ENCODE data around the gene TMEM63C.

TMEM63C gene, protein sequence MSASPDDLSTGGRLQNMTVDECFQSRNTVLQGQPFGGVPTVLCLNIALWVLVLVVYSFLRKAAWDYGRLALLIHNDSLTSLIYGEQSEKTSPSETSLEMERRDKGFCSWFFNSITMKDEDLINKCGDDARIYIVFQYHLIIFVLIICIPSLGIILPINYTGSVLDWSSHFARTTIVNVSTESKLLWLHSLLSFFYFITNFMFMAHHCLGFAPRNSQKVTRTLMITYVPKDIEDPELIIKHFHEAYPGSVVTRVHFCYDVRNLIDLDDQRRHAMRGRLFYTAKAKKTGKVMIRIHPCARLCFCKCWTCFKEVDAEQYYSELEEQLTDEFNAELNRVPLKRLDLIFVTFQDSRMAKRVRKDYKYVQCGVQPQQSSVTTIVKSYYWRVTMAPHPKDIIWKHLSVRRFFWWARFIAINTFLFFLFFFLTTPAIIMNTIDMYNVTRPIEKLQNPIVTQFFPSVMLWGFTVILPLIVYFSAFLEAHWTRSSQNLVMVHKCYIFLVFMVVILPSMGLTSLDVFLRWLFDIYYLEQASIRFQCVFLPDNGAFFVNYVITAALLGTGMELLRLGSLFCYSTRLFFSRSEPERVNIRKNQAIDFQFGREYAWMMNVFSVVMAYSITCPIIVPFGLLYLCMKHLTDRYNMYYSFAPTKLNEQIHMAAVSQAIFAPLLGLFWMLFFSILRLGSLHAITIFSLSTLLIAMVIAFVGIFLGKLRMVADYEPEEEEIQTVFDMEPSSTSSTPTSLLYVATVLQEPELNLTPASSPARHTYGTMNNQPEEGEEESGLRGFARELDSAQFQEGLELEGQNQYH

DNA sequence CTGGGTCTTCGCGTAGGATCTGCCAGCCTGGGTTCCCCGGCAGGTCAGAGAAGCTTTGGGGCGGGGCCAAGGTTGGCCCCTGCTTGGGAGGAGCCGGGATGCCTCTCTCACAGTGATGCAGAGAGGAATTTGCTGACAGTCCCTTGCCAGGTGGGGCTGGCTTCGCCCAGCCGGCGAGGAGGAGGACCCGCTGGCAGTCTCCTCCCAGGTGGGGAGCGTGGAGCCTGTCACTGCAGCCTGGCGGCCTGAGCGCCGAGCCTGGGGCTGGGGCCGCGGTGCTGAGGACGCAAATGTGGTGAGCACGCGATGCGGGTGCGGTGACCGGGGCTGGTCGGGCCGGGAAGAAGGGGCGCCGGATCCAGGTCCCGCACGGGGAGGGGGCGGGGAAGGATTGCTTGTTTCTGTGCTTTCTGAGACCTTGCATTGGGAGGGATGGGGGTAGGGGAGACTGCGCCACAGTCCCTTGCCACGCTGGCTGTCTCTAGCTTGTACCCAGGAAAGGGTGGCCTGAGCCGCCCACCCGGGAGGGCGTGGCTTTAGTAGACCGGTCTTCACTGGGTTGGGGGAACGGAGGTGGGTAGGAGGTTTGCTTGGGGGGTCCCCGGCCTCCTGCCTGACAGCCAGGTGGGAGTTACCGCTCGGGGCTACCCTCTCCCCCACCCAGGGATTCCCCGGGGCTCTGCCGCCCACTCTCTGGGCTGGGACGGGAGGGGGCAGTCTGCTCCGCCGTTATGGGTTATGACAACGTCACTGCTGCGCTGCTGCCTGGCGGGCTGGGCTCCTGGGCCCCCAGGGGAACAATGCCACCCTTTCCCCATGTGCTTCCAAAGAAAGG is at the start of gene TMEM63C:
TMEM63C (plus strand) TSS at position 196 of the 835 bp plus-strand sequence. CDS start 37,016 bp downstream, outside the sequence.
- H3K4me1 ChIP-seq (ENCODE audit: control insufficient read depth, low read depth, low read length): peaks cover 7% of the 10 kb centered on the region
- no peak within 1 kb of the TSS for H3K27ac ChIP-seq (ENCODE audit: low read length)
- H3K9ac ChIP-seq (ENCODE audit: low read length): peak within 1 kb of the TSS; percentile 27
- no peaks in the 10 kb centered on the region for H3K9me3 ChIP-seq (ENCODE audit: control insufficient read depth, low read depth, low read length)
- peaks cover 10% of the 10 kb centered on the region for H3K27me3 ChIP-seq (ENCODE audit: control insufficient read depth, insufficient read depth, low read length)
- H3K4me3 ChIP-seq (ENCODE audit: low read length): peak within 1 kb of the TSS; percentile 77
- H3K36me3 ChIP-seq (ENCODE audit: control insufficient read depth, low read depth, low read length): no peaks in the 10 kb centered on the region

DNA sequence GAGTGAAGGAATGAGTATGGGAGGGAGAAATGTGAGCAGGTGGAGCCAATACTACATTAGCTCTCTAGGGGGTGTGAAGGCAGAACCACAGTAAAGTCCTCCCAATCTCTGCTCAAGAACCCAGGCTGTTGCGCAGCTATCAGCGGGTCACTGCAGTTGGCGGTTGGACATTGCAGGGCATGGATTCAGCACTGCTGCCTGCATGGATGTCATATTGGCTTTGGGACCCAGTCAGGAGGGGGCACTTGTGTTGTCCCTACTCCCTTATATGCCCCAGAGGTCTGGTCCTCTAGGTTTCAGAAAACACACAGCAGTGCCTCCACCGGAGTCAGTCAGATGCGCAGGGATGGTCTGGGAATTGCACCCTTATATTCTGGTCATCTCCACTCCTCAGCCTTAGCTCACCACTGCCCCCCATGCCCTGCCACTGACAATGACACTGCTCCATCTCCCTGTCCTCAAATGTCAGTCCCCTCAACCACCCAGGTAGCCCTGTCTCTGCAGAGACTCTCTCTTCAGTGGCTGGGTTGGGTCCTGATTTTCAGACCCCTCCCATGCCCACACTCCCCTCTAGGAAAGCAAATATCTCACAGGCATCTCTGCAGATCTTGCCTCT is 49.6 kb upstream of the TMEM63C start:
- Histone ChIP-seq H3K36me3 (ENCODE audit: control insufficient read depth, low read depth, low read length) (peaks cover 12% of the 10 kb centered on the region), H3K9me3 (ENCODE audit: control insufficient read depth, low read depth, low read length) (no peaks in the 10 kb centered on the region), H3K27ac (ENCODE audit: low read length) (no peak overlapping the region), H3K4me1 (ENCODE audit: control insufficient read depth, low read depth, low read length) (peaks cover 3% of the 10 kb centered on the region), H3K4me3 (ENCODE audit: low read length) (no peak overlapping the region), H3K27me3 (ENCODE audit: control insufficient read depth, insufficient read depth, low read length) (no peaks in the 10 kb centered on the region), H3K9ac (ENCODE audit: low read length) (no peak overlapping the region)

DNA sequence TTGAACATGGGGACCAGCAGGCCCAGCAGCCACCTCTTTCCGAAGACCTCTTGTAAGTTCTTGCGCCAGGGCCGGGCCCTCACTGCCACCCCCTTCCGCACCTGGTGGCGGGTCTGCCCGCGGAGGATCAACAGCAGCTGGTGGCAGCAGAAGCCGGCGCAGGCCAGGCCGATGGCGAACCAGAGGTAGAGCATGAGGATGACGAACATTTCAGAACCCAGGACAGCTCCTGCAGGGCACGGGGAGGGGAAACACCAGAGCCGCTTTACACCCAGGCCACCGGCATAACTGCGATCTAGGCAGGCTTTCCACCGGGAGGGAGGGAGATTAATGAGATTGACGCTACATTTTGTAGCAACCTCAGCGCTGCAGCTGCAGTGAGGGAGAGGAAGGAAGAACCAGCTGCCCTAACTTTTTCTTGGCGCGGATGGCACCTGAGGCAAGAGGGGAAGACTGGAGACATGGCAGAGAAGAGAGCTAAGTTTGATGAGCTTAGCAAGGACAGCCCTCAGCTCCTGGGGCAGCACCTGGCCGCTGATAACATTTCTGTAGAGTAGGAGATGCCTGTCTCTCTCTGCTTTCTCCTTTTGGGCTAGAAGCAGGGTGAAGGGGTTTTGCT is 47.8 kb upstream of the TMEM63C start:
- Histone ChIP-seq H3K9me3 (ENCODE audit: control insufficient read depth, low read depth, low read length) (no peaks in the 10 kb centered on the region), H3K27ac (ENCODE audit: low read length) (no peak overlapping the region), H3K27me3 (ENCODE audit: control insufficient read depth, insufficient read depth, low read length) (no peaks in the 10 kb centered on the region), H3K4me1 (ENCODE audit: control insufficient read depth, low read depth, low read length) (no peaks in the 10 kb centered on the region), H3K36me3 (ENCODE audit: control insufficient read depth, low read depth, low read length) (peaks cover 18% of the 10 kb centered on the region), H3K4me3 (ENCODE audit: low read length) (no peak overlapping the region), H3K9ac (ENCODE audit: low read length) (no peak overlapping the region)

DNA sequence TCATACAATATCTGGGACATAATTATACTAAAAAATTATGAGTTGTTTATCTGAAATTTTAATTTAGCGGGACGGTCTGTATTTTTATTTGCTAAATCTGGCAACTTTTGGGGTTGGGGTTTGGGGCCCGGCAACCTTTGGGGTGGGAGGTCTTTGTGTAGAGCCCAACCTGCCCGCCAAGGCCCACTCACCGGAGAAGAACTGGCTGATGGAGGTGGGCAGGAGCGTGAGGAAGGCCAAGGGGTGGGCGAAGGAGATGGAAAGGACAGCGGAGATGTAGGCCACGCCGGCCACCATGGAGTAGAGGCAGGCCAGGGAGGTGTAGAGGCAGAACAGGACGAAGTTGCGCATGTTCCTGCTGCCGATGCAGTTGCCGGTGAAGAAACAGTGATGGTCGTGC is 42.6 kb upstream of the TMEM63C start:
- peaks cover 21% of the 10 kb centered on the region for H3K4me1 ChIP-seq (ENCODE audit: control insufficient read depth, low read depth, low read length)
- H3K4me3 ChIP-seq (ENCODE audit: low read length): no peak overlapping the region
- peaks cover 18% of the 10 kb centered on the region for H3K36me3 ChIP-seq (ENCODE audit: control insufficient read depth, low read depth, low read length)
- H3K27me3 ChIP-seq (ENCODE audit: control insufficient read depth, insufficient read depth, low read length): peaks cover 21% of the 10 kb centered on the region
- no peaks in the 10 kb centered on the region for H3K9me3 ChIP-seq (ENCODE audit: control insufficient read depth, low read depth, low read length)
- H3K27ac ChIP-seq (ENCODE audit: low read length): no peak overlapping the region
- H3K9ac ChIP-seq (ENCODE audit: low read length): no peak overlapping the region

DNA sequence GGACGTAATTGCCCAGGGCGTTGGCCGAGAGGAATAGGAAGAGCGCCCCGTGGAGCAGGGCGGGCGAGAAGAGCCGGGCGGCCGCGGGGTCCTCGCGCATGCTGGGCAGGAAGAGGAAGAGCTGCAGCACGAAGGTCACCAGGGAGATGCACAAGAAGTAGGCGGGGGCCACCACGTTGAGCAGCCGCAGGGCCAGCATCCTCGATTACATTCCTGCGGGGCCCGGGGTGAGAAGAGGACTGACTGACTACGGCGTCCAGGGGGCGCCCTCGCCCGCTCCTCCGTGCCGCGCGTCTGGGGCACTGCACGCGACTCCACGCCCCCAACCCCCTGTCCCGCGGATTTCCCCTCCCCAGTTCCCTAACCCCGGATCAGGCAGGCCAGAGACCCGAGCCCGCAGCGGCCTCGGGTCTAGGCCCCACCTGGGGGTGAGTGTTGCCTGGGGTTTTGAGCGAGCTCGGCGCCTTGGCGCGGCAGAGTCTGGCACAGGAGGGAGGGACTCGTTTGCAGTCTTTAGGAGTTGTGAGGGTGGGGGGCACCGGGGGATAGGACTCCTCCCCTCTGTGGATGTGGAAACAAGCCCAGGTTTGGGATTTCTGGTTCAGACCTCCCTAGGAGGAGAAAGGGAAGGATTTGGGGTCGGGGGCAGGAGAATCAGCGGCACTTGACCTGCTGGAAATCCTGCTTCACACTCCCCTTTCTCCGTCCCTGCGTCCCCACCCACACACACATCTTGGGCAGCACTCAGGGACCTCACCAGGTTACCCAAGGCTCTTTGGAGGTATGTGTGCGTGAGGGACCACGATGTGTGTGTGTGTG is 41.8 kb upstream of the TMEM63C start:
- peak overlapping the region; percentile 57 for H3K9ac ChIP-seq (ENCODE audit: low read length)
- peaks cover 18% of the 10 kb centered on the region for H3K36me3 ChIP-seq (ENCODE audit: control insufficient read depth, low read depth, low read length)
- peaks cover 21% of the 10 kb centered on the region for H3K27me3 ChIP-seq (ENCODE audit: control insufficient read depth, insufficient read depth, low read length)
- H3K4me3 ChIP-seq (ENCODE audit: low read length): peak overlapping the region; percentile 91
- H3K27ac ChIP-seq (ENCODE audit: low read length): no peak overlapping the region
- H3K4me1 ChIP-seq (ENCODE audit: control insufficient read depth, low read depth, low read length): peaks cover 28% of the 10 kb centered on the region
- no peaks in the 10 kb centered on the region for H3K9me3 ChIP-seq (ENCODE audit: control insufficient read depth, low read depth, low read length)

DNA sequence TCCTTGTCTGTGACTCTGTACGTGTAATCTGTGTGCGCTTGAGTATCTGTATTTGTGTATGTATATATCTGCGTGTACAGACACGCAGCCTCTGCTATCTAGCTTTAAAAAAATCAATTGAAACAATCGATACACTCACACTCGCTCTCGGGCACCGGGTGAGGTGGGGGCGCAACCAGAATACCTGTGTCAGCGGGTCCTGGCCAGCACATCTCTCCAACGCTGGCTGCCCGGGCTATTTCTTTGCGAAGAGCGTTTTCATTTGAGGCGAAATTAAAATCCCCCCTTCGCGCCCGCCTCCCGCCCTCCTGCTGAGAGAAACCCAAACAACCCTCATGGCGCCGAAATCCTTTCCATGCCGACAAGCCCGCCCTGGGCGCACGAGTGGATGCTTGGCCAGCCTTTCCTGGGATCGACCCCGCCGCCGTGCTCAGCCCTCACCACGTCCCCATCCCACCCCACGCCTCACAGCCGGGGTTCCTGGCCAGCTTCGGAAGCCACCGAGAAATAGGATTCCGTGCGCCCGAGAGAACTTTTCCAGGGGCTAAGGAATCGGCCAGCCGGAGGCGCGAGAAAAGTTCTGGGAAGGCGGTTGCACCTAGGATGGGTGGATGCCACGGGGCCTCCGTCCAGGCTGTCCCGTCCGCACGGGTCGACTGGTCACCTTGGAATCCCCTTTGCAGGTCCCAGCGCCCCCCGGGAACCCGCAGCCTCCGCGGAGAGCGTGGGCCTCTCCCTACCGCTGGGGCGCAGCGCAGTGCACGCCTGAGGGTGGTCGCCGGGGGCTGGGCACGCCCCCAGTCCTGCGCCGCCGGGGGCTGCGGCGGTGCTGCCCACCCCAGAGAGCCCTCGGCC is 41.0 kb upstream of the TMEM63C start:
- Histone ChIP-seq H3K27ac (ENCODE audit: low read length) (no peak overlapping the region), H3K4me3 (ENCODE audit: low read length) (peak overlapping the region; percentile 91), H3K9me3 (ENCODE audit: control insufficient read depth, low read depth, low read length) (no peaks in the 10 kb centered on the region), H3K27me3 (ENCODE audit: control insufficient read depth, insufficient read depth, low read length) (peaks cover 21% of the 10 kb centered on the region), H3K36me3 (ENCODE audit: control insufficient read depth, low read depth, low read length) (peaks cover 14% of the 10 kb centered on the region), H3K9ac (ENCODE audit: low read length) (peak overlapping the region; percentile 57), H3K4me1 (ENCODE audit: control insufficient read depth, low read depth, low read length) (peaks cover 36% of the 10 kb centered on the region)

DNA sequence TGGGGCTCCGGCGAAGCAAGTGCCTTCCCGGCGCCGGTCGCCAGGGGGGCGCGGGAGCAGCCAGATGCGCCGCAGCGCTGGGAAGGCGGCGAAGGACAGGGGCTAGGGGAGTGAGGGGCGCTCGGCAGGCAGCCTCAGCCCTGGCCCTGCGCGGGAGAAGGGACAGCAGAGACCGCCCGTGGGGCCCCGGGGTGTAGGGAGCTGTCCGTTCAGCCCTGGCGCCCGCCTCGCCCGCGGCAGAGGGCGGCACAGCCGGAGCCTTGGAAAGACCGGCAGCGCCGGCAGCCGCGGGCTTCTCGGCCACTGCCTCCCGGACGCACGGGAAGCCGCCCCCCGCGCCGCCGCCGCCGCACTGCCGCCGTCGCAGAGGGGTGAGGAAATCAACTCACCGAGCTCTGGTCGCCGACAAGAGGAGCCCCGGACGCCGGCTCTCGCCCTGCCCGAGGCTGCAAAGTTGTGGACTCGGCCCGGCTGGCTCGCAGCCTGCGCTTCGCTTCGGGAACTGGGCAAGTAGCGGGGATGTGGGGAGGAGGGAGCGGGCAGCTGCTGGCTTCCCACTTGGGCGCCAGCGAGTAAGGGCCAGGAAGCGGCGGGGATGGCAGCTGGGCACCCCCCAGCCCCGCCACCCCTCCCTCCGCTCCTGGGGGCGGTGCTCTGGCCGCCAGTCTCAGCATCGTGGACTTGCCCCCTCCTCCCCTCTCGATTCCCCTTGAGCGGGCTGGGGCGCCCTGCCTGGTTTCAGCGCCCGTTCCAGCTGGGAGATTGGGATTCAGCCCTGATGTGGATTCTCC is 40.2 kb upstream of the TMEM63C start, which contains the start of gene ZDHHC22:
ZDHHC22 (minus strand) TSS at position 578 of the 791 bp plus-strand sequence. CDS start 2,053 bp downstream, outside the sequence.
- H3K27ac ChIP-seq (ENCODE audit: low read length): no peak within 1 kb of the TSS
- peaks cover 8% of the 10 kb centered on the region for H3K36me3 ChIP-seq (ENCODE audit: control insufficient read depth, low read depth, low read length)
- peaks cover 21% of the 10 kb centered on the region for H3K27me3 ChIP-seq (ENCODE audit: control insufficient read depth, insufficient read depth, low read length)
- H3K4me3 ChIP-seq (ENCODE audit: low read length): peak within 1 kb of the TSS; percentile 91
- H3K4me1 ChIP-seq (ENCODE audit: control insufficient read depth, low read depth, low read length): peaks cover 44% of the 10 kb centered on the region
- H3K9me3 ChIP-seq (ENCODE audit: control insufficient read depth, low read depth, low read length): no peaks in the 10 kb centered on the region
- H3K9ac ChIP-seq (ENCODE audit: low read length): peak within 1 kb of the TSS; percentile 57

DNA sequence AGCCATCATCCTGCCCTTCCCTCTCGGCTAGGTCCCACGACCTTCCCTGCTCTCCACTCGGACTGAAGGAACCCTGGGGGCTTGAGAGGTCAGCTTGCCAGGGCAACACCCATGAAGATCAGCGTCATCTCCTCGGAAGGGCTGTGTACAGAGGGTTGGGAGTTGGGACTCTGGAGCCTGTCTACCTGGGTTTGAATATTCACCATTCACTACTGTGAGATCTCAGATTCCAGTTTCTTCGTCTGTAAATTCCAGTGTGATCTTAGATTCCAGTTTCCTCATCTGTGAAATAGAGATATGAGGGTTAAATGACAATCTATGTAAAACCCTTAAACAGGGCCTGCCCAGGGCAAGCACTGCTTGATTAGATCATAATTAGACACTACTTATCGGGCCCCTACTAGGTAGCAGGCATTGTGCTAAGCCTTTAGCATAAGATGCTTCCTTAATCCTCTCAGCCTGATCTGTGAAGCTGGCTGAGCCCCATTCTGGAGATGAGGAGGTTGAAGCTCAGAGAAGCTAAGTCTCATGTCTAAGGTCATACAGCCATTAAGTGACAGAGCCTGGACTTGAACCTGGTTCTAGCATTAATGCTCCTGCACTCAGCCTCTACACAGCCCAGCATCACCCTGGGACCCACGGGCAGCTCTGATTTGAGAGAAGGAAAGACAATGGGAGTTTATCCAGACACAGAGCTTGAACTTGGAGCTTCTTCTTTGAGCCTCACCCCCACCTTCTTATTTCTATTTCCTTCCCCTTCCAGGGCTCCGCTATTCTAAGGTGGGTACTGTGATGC is 39.4 kb upstream of the TMEM63C start:
- Histone ChIP-seq H3K27me3 (ENCODE audit: control insufficient read depth, insufficient read depth, low read length) (peaks cover 21% of the 10 kb centered on the region), H3K9me3 (ENCODE audit: control insufficient read depth, low read depth, low read length) (no peaks in the 10 kb centered on the region), H3K4me1 (ENCODE audit: control insufficient read depth, low read depth, low read length) (peaks cover 46% of the 10 kb centered on the region), H3K9ac (ENCODE audit: low read length) (peak overlapping the region; percentile 57), H3K4me3 (ENCODE audit: low read length) (peak overlapping the region; percentile 91), H3K27ac (ENCODE audit: low read length) (no peak overlapping the region), H3K36me3 (ENCODE audit: control insufficient read depth, low read depth, low read length) (peaks cover 4% of the 10 kb centered on the region)
